HCT116 (cell line): ENCODE measurements around the gene CNTN5. TPM values are rescaled to one million over a fixed set of nuclear protein-coding genes. Genes with fewer than 3 reads are reported as not detected.

Experiments
- ATAC-seq: fragments of 200-7000 bp; cut with Tn5 transposase; 2 replicates; pipeline ENCODE4 v1.9.1; 2020; ENCODE audit warnings: mild to moderate bottlenecking, moderate library complexity
- BruUV-seq: library from RNA; stranded (reverse); fragments of 400-500 nt; replicated peaks from 2 replicates; lab custom pipeline; 2021; lab: Mats Ljungman, UMichigan
- CTCF ChIA-PET: fragments of 300-600 bp; sonication (Branson Sonifier 250); formaldehyde crosslinking; loops from one replicate; lab custom pipeline; 2021; ENCODE audit warnings: antibody characterized with exemption; lab: Charles Lee
- POLR2A ChIA-PET: fragments of 300-600, 350-600 bp; sonication (Branson Sonifier 250); formaldehyde crosslinking; loops from one replicate; lab custom pipeline; 2021; ENCODE audit warnings: antibody characterized with exemption; lab: Charles Lee
- RAD21 ChIA-PET, 2 experiments: fragments of 300-600 bp; sonication (Branson Sonifier 250); formaldehyde crosslinking; loops; one replicate each; lab custom pipeline; 2023; ENCODE audit warnings: low total read pairs in 2 of 2; ENCODE audit not compliant: uncharacterized antibody in 2 of 2, unreplicated experiment in 2 of 2, low non-redundant PET in 1 of 2; lab: Charles Lee
- DNase-seq: peaks from one replicate; pipeline ENCODE4 v3.0.0-alpha.2; 2010; ENCODE audit warnings: low read depth, low spot score
- H2AFZ ChIP-seq: fragments of 200-600 bp; shearing (Covaris generic), sonication (generic); 2 replicates; pipeline ENCODE4 v1.6.1; 2017; ENCODE audit warnings: low read depth, mixed run types, mixed read lengths, antibody characterized with exemption, low read length; ENCODE audit not compliant: poor library complexity, severe bottlenecking
- H3K27ac ChIP-seq: 2 replicates; pipeline ENCODE4 v1.5.1; 2012; ENCODE audit warnings: low read depth, low read length
- H3K27me3 ChIP-seq: fragments of 200-600 bp; sonication (generic); 2 replicates; pipeline ENCODE4 v1.6.1; 2016; ENCODE audit warnings: mixed run types, low read length, mixed read lengths; ENCODE audit not compliant: insufficient read depth
- H3K36me3 ChIP-seq, 2 experiments: fragments of 200-500 bp in 1 of 2; fragments of 200-600 bp in 1 of 2; sonication (Bioruptor generic) in 1 of 2; sonication (generic) in 1 of 2; 2 replicates each; pipeline versions ENCODE4 v1.5.1 to v1.6.1; 2014 to 2016; ENCODE audit warnings: low read length in 2 of 2, inconsistent platforms in 1 of 2, mixed read lengths in 1 of 2, mixed run types in 1 of 2; ENCODE audit not compliant: insufficient read depth in 2 of 2, control insufficient read depth in 1 of 2
- H3K4me1 ChIP-seq, 2 experiments: fragments of 200-600 bp in 1 of 2; sonication (generic) in 1 of 2; 2 replicates each; pipeline versions ENCODE4 v1.5.1 to v1.6.1; 2012 to 2017; ENCODE audit warnings: low read length in 2 of 2, inconsistent platforms in 1 of 2, mild to moderate bottlenecking in 1 of 2, mixed read lengths in 1 of 2, mixed run types in 1 of 2, moderate library complexity in 1 of 2; ENCODE audit not compliant: insufficient read depth in 2 of 2, control insufficient read depth in 1 of 2
- H3K4me2 ChIP-seq: fragments of 200-600 bp; sonication (generic); 2 replicates; pipeline ENCODE4 v1.6.1; 2017; ENCODE audit warnings: mixed run types, low read length, mixed read lengths
- H3K4me3 ChIP-seq, 2 experiments: fragments of 200-600 bp in 1 of 2; sonication (generic) in 1 of 2; replicated peaks in 1 of 2; 2 replicates each; pipeline ENCODE4 v1.5.1; 2011 to 2016; ENCODE audit warnings: low read length in 2 of 2, control low read depth in 1 of 2, low read depth in 1 of 2, mild to moderate bottlenecking in 1 of 2, mixed read lengths in 1 of 2, mixed run types in 1 of 2
- H3K79me2 ChIP-seq: fragments of 200-600 bp; sonication (generic); 2 replicates; pipeline ENCODE4 v1.6.1; 2017; ENCODE audit warnings: mild to moderate bottlenecking, mixed run types, low read length, moderate library complexity, mixed read lengths; ENCODE audit not compliant: insufficient read depth
- H3K9ac ChIP-seq: fragments of 200-600 bp; sonication (generic); 2 replicates; pipeline ENCODE4 v1.6.1; 2016; ENCODE audit warnings: low read length, mixed read lengths
- H3K9me2 ChIP-seq: fragments of 200-600 bp; sonication (generic), shearing (Covaris generic); 2 replicates; pipeline ENCODE4 v1.6.1; 2017; ENCODE audit warnings: mixed run types, mild to moderate bottlenecking, moderate library complexity; ENCODE audit not compliant: insufficient read depth
- H3K9me3 ChIP-seq, 2 experiments: fragments of 200-500 bp in 1 of 2; fragments of 200-600 bp in 1 of 2; sonication (Bioruptor generic) in 1 of 2; sonication (generic) in 1 of 2; 2 replicates each; pipeline ENCODE4 v1.6.1; 2014 to 2017; ENCODE audit warnings: low read length in 2 of 2, mixed read lengths in 2 of 2, inconsistent platforms in 1 of 2, low read depth in 1 of 2, mild to moderate bottlenecking in 1 of 2, mixed run types in 1 of 2, moderate library complexity in 1 of 2; ENCODE audit not compliant: control insufficient read depth in 1 of 2, insufficient read depth in 1 of 2
- H4K20me1 ChIP-seq: fragments of 200-600 bp; sonication (generic), shearing (Covaris generic); 2 replicates; pipeline ENCODE4 v1.6.1; 2017; ENCODE audit warnings: mixed run types, mild to moderate bottlenecking, moderate library complexity; ENCODE audit not compliant: insufficient read depth
- ATF3 ChIP-seq: IDR thresholded peaks from 2 replicates; pipeline ENCODE4 v1.6.1; 2012
- CBX3 ChIP-seq: IDR thresholded peaks from 2 replicates; pipeline ENCODE4 v1.6.1; 2012; ENCODE audit warnings: low read depth
- CEBPB ChIP-seq: IDR thresholded peaks from 2 replicates; pipeline ENCODE4 v1.6.1; 2012; ENCODE audit warnings: low read depth
- CTCF ChIP-seq, 3 experiments: fragments of 200-600 bp in 1 of 3; sonication (generic) in 1 of 3; IDR thresholded peaks in 2 of 3; conservative IDR thresholded peaks in 1 of 3; 2 replicates each; pipeline ENCODE4 v1.5.1; 2012 to 2017; ENCODE audit warnings: low read depth in 2 of 3, low read length in 2 of 3, antibody characterized with exemption in 1 of 3, borderline replicate concordance in 1 of 3, control low read depth in 1 of 3, mild to moderate bottlenecking in 1 of 3, mixed read lengths in 1 of 3, mixed run types in 1 of 3, moderate library complexity in 1 of 3; ENCODE audit not compliant: insufficient read depth in 1 of 3
- EGR1 ChIP-seq: IDR thresholded peaks from 2 replicates; pipeline ENCODE4 v1.6.1; 2012; ENCODE audit warnings: low read depth
- ELF1 ChIP-seq: IDR thresholded peaks from 2 replicates; pipeline ENCODE4 v1.6.1; 2012; ENCODE audit warnings: low read depth, borderline replicate concordance
- EZH2 ChIP-seq: fragments of 200-600 bp; sonication (generic); IDR thresholded peaks from 2 replicates; pipeline ENCODE4 v1.6.1; 2017; ENCODE audit warnings: antibody characterized with exemption, mixed run types
- EZH2phosphoT487 ChIP-seq: fragments of 200-600 bp; IDR thresholded peaks from 2 replicates; pipeline ENCODE4 v1.6.1; 2018; ENCODE audit warnings: antibody characterized with exemption, borderline replicate concordance
- FOSL1 ChIP-seq: IDR thresholded peaks from 2 replicates; pipeline ENCODE4 v1.6.1; 2012; ENCODE audit warnings: low read depth
- JUND ChIP-seq: IDR thresholded peaks from 2 replicates; pipeline ENCODE4 v1.6.1; 2012
- MAX ChIP-seq: IDR thresholded peaks from 2 replicates; pipeline ENCODE4 v1.6.1; 2012
- POLR2AphosphoS5 ChIP-seq: IDR thresholded peaks from 2 replicates; pipeline ENCODE4 v1.6.1; 2011; ENCODE audit warnings: mild to moderate bottlenecking, low read depth, low read length, moderate library complexity
- RAD21 ChIP-seq: IDR thresholded peaks from 2 replicates; pipeline ENCODE4 v1.6.1; 2012; ENCODE audit warnings: low read depth, mild to moderate bottlenecking
- REST ChIP-seq: IDR thresholded peaks from 2 replicates; pipeline ENCODE4 v1.6.1; 2012; ENCODE audit warnings: low read depth
- SP1 ChIP-seq: IDR thresholded peaks from 2 replicates; pipeline ENCODE4 v1.6.1; 2012; ENCODE audit warnings: low read depth
- SRF ChIP-seq: IDR thresholded peaks from 2 replicates; pipeline ENCODE4 v1.6.1; 2012; ENCODE audit warnings: low read depth
- TCF7L2 ChIP-seq: IDR thresholded peaks from 2 replicates; pipeline ENCODE4 v1.7.0; 2011; ENCODE audit warnings: borderline replicate concordance, inconsistent platforms; ENCODE audit not compliant: insufficient read depth, insufficient read length; ENCODE audit errors: extremely low read depth
- YY1 ChIP-seq: IDR thresholded peaks from 2 replicates; pipeline ENCODE4 v1.6.1; 2011; ENCODE audit warnings: low read length, low read depth, moderate library complexity, mild to moderate bottlenecking; ENCODE audit not compliant: insufficient replicate concordance; ENCODE audit errors: extremely low read depth
- ZBTB33 ChIP-seq: IDR thresholded peaks from 2 replicates; pipeline ENCODE4 v1.6.1; 2011; ENCODE audit warnings: mild to moderate bottlenecking, low read length, moderate library complexity; ENCODE audit not compliant: insufficient replicate concordance; ENCODE audit errors: extremely low read depth
- ZNF274 ChIP-seq: fragments of 200-500 bp; sonication (Bioruptor generic); IDR thresholded peaks from 2 replicates; pipeline ENCODE4 v1.6.1; 2014; ENCODE audit warnings: mild to moderate bottlenecking, low read depth, low read length, inconsistent platforms
- intact Hi-C: fragments of 100-400 bp; cut with micrococcal nuclease; formaldehyde crosslinking; loops from 2 replicates; pipeline ENCODE4 v1.10.0; 2022
- total RNA-seq: library from RNA; stranded (reverse); gene quantifications from one replicate; pipeline ENCODE4 v1.2.1, GENCODE V29; 2021; ENCODE audit not compliant: unreplicated experiment

The CNTN5 gene
- total RNA-seq, 1 experiment from 2014 or later, result not detected

GRCh38 chr11:99320769-99321290 lies 300.1 kb downstream of the CNTN5 start:
- H4K20me1 ChIP-seq, result no peaks in the 10 kb centered on the region
- CTCF ChIA-PET, result no interaction called here
- no TSS peak for BruUV-seq

More at GRCh38 chr11:99320769-99321290, 300.1 kb downstream of the CNTN5 start:
- no peaks in the 10 kb centered on the region for H3K9me2 ChIP-seq
- no peaks in the 10 kb centered on the region for H3K4me1 ChIP-seq
- H3K79me2 ChIP-seq, result no peaks in the 10 kb centered on the region
- no peaks in the 10 kb centered on the region for H3K36me3 ChIP-seq
- ChIA-PET POLR2A (no interaction called here), RAD21 (no interaction called here)
- H3K9me3 ChIP-seq, result peaks cover 0 to 3% of the 10 kb centered on the region in 2 experiments; a peak in 2 of 4 replicates
- no peak overlapping the region for H3K9ac ChIP-seq
- no peak overlapping the region for H3K4me3 ChIP-seq
- no peak overlapping the region for H2AFZ ChIP-seq
- H3K27me3 ChIP-seq, result no peaks in the 10 kb centered on the region
- no peak overlapping the region for H3K27ac ChIP-seq
- no peak overlapping the region for H3K4me2 ChIP-seq
- ATAC-seq, result no peak
- no peak for TF ChIP-seq EGR1
- TF ChIP-seq POLR2AphosphoS5, result no peak
- TF ChIP-seq CEBPB, result no peak
- TF ChIP-seq EZH2phosphoT487, result no peak
- TF ChIP-seq SP1, result no peak
- no peak for TF ChIP-seq CTCF (IDR thresholded peaks at IDR 0.05 in 2 of 3, conservative IDR thresholded peaks at IDR 0.05 in 1 of 3; ENCODE audit: borderline replicate concordance in 1 of 3, insufficient read depth in 1 of 3, low read depth in 2 of 3, low read length in 2 of 3)
- no peak for TF ChIP-seq ZBTB33
- TF ChIP-seq SRF, result no peak
- no peak for TF ChIP-seq ZNF274
- no peak for TF ChIP-seq REST
- no peak for TF ChIP-seq JUND
- TF ChIP-seq MAX, result no peak
- TF ChIP-seq EZH2, result no peak
- no peak for TF ChIP-seq FOSL1
- TF ChIP-seq ELF1, result no peak
- no peak for TF ChIP-seq CBX3
- no peak for TF ChIP-seq YY1
- no peak for TF ChIP-seq TCF7L2
- TF ChIP-seq ATF3, result no peak
- no peak for TF ChIP-seq RAD21
- TF ChIP-seq, all 23 proteins: peak for 0
- intact Hi-C loops, result no loop called here
- DNase-seq, result no peak
